HG03469 (cell line): ENCODE measurements around the gene NF1.
"Not testable (repeated sequence)": the region's sequence is repeated elsewhere in the genome, so short reads cannot be mapped to it uniquely, and the experiment has no call there.

ENCODE experiments used
- ATAC-seq: cut with Tn5 transposase; IDR thresholded peaks from one replicate; pipeline ENCODE4 v1.9.1; 2021; ENCODE audit warnings: mild to moderate bottlenecking, moderate library complexity, moderate number of reproducible peaks; ENCODE audit not compliant: unreplicated experiment

The NF1 gene

GRCh38 chr17:31130286-31131224 lies 35.8 kb downstream of the NF1 start:
- no peak for ATAC-seq

GRCh38 chr17:31131299-31131698 lies 36.5 kb downstream of the NF1 start:
- no peak for ATAC-seq

GRCh38 chr17:31132977-31133376 lies 38.2 kb downstream of the NF1 start:
- no peak for ATAC-seq

GRCh38 chr17:31134576-31134975 lies 39.8 kb downstream of the NF1 start:
- ATAC-seq, result no peak

GRCh38 chr17:31136319-31136718 lies 41.5 kb downstream of the NF1 start:
- no peak for ATAC-seq

- ATAC-seq, result no peak
These were observed 45.3 kb downstream of the NF1 start for GRCh38 chr17:31140111-31140510.

GRCh38 chr17:31144428-31144827 lies 49.7 kb downstream of the NF1 start:
- ATAC-seq, result no peak

GRCh38 chr17:31144836-31145235 lies 50.1 kb downstream of the NF1 start:
- no peak for ATAC-seq

GRCh38 chr17:31147507-31148202 lies 52.9 kb downstream of the NF1 start:
- ATAC-seq, result no peak

- no peak for ATAC-seq
These were observed 53.4 kb downstream of the NF1 start for GRCh38 chr17:31148205-31148604.

- ATAC-seq, result no peak
These were observed 57.5 kb downstream of the NF1 start for GRCh38 chr17:31152271-31152670.

GRCh38 chr17:31155208-31155810 lies 60.5 kb downstream of the NF1 start:
- ATAC-seq, result no peak

GRCh38 chr17:31156326-31156725 lies 61.5 kb downstream of the NF1 start:
- ATAC-seq, result no peak

- not testable (repeated sequence) for ATAC-seq
These were observed 62.1 kb downstream of the NF1 start for GRCh38 chr17:31156864-31157263.

GRCh38 chr17:31158746-31159377 lies 64.1 kb downstream of the NF1 start:
- no peak for ATAC-seq

- no peak for ATAC-seq
These were observed 68.5 kb downstream of the NF1 start for GRCh38 chr17:31163091-31163781.

GRCh38 chr17:31167111-31167510 lies 72.3 kb downstream of the NF1 start:
- no peak for ATAC-seq

GRCh38 chr17:31171701-31172100 lies 76.9 kb downstream of the NF1 start:
- no peak for ATAC-seq

- ATAC-seq, result no peak
These were observed 77.6 kb downstream of the NF1 start for GRCh38 chr17:31172388-31172787.

GRCh38 chr17:31174215-31174614 lies 79.4 kb downstream of the NF1 start:
- no peak for ATAC-seq

GRCh38 chr17:31175237-31175636 lies 80.5 kb downstream of the NF1 start:
- no peak for ATAC-seq
